ENCODE data around the gene FSTL4. TPM values are rescaled to one million over a fixed set of nuclear protein-coding genes. Genes with fewer than 3 reads are reported as not detected.

Gene FSTL4
- polyA plus RNA-seq, 4 donors, result 0.25 to 1.5 TPM; not detected in 2

DNA sequence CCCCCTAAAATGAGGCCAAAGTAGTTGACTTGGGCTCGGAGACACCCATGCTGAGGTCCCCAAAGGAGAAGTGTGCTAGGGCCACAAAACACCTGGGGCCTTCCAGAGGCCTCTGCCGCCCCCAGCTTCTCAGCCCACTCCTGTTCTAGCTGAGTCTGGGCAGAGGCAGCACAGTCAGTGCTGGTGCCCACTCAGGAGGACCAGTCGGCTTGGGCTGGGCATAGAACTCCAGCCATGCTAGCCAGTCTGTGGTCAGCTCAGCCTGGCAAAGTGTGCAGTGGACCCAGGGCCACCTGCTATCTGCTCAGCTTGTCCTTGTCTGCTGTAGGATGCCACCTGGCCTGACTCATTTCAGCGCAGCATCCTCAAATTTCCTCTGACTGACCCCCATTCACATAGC lies 254.6 kb downstream of the FSTL4 start:
- H3K9me3 ChIP-seq (ENCODE audit: control insufficient read depth in 2 of 2, insufficient read depth in 1 of 2, low read depth in 1 of 2, low read length in 1 of 2), result no peaks in the 10 kb centered on the region
- WGBS, 3 donors, result 83 to 90% (median 84%) methylated on average over 4 of the region's 4 CpGs
- H3K27ac ChIP-seq (ENCODE audit: low read depth in 1 of 3, low read length in 2 of 3), result no peak overlapping the region
- H3K4me3 ChIP-seq (ENCODE audit: low read depth in 1 of 3, low read length in 3 of 3), result no peak overlapping the region
- no peak for FAIRE-seq
- H3K4me1 ChIP-seq (ENCODE audit: control insufficient read depth in 3 of 3, insufficient read depth in 2 of 3, low read depth in 1 of 3, low read length in 2 of 3), result no peaks in the 10 kb centered on the region
- DNase-seq, result no peak
- no peaks in the 10 kb centered on the region for H3K36me3 ChIP-seq (ENCODE audit: control insufficient read depth in 3 of 3, insufficient read depth in 2 of 3, low read depth in 1 of 3, low read length in 3 of 3)
- peaks cover 0 to 6% (median 2%) of the 10 kb centered on the region in 3 donors for H3K27me3 ChIP-seq (ENCODE audit: control insufficient read depth in 3 of 3, insufficient read depth in 3 of 3, low read length in 3 of 3)

- no peak overlapping the region for H3K27ac ChIP-seq (ENCODE audit: low read depth in 1 of 3, low read length in 2 of 3)
- no peaks in the 10 kb centered on the region for H3K9me3 ChIP-seq (ENCODE audit: control insufficient read depth in 2 of 2, insufficient read depth in 1 of 2, low read depth in 1 of 2, low read length in 1 of 2)
- peaks cover 0 to 6% (median 2%) of the 10 kb centered on the region in 3 donors for H3K27me3 ChIP-seq (ENCODE audit: control insufficient read depth in 3 of 3, insufficient read depth in 3 of 3, low read length in 3 of 3)
- DNase-seq (no peak), FAIRE-seq (no peak)
- no peaks in the 10 kb centered on the region for H3K4me1 ChIP-seq (ENCODE audit: control insufficient read depth in 3 of 3, insufficient read depth in 2 of 3, low read depth in 1 of 3, low read length in 2 of 3)
- H3K4me3 ChIP-seq (ENCODE audit: low read depth in 1 of 3, low read length in 3 of 3), result no peak overlapping the region
- 58 to 65% (median 62%) methylated on average over 4 of the region's 4 CpGs for WGBS, 3 donors
- no peaks in the 10 kb centered on the region for H3K36me3 ChIP-seq (ENCODE audit: control insufficient read depth in 3 of 3, insufficient read depth in 2 of 3, low read depth in 1 of 3, low read length in 3 of 3)
Measured at GRCh38 chr5:133356984-133357421, 255.3 kb downstream of the FSTL4 start.

DNA sequence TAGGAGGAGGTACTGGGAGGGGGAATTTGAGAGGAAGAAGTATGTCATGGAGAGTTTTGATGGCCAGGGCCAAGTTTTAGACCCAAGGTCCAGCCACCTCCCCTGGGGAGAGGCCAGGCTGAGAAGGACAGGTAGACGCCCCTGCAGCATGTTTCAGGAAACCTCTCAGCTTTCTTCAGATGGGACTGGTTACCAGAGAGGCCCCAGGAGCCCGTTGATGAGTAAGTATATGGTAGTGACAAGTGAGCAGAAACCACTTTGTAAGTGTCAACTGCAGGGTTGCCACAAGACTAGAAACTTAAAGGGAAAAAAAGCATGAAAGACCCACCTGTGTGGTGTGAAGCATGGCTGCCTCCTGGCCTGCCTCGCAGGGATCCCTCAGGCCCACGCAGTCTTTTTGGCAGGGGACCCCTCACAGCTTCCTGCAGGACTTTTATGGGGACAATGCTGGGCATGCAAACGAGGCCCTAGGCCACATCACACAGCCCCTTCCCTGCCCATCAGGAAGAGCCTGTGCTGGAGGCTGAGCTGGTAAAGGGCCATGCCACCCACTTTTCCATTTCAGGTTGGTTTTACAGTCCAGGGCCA lies 255.9 kb downstream of the FSTL4 start:
- FAIRE-seq (no peak), DNase-seq (no peak)
- 73 to 76% (median 74%) methylated on average over 5 of the region's 5 CpGs for WGBS, 3 donors
- no peak overlapping the region for H3K27ac ChIP-seq (ENCODE audit: low read depth in 1 of 3, low read length in 2 of 3)
- H3K4me3 ChIP-seq (ENCODE audit: low read depth in 1 of 3, low read length in 3 of 3), result no peak overlapping the region
- H3K9me3 ChIP-seq (ENCODE audit: control insufficient read depth in 2 of 2, insufficient read depth in 1 of 2, low read depth in 1 of 2, low read length in 1 of 2), result no peaks in the 10 kb centered on the region
- no peaks in the 10 kb centered on the region for H3K36me3 ChIP-seq (ENCODE audit: control insufficient read depth in 3 of 3, insufficient read depth in 2 of 3, low read depth in 1 of 3, low read length in 3 of 3)
- no peaks in the 10 kb centered on the region for H3K4me1 ChIP-seq (ENCODE audit: control insufficient read depth in 3 of 3, insufficient read depth in 2 of 3, low read depth in 1 of 3, low read length in 2 of 3)
- H3K27me3 ChIP-seq (ENCODE audit: control insufficient read depth in 3 of 3, insufficient read depth in 3 of 3, low read length in 3 of 3), result peaks cover 0 to 6% (median under 1%) of the 10 kb centered on the region in 3 donors

DNA sequence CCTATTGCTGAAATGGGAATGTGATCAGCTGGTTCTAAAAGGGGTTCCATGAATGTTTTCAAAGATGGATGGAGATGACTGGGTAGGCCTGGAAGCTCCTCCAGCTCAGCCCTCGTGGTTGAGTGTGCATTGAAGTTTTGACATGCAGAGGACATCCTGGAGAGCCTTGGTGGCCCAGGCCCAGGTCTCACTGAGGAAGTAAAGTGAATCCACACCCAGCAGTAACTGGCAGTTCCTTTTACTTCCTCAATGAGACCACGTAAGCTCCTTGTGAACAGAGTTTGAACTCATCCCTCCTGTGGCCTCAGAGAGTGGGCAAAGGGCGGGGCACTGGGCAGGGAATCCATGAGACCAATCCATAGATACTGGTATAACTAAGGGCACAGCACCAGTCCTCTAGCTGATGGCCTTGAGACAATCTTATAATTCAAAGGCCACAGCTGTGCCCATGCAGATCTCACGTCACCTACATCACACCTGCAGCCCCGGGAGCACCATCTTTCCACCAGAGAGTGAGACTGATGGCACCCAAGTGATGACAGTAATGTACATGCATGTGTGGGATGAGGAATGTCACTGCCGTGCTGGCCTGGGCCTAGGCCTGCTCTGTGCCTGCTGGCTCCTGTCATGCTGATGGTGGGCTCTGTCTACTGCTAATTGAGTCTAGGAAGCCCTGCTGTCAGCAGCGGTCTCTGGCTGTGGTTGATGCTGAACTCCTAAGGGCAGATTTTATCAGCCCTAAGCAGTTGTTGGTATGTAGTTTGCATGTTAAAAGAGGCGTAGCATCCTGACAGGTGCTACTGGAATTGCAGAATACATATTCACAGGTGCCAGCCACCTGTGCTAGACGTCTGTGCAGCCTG lies 257.8 kb downstream of the FSTL4 start:
- WGBS, 3 donors, result 71 to 79% (median 76%) methylated on average over 9 of the region's 9 CpGs
- Histone ChIP-seq H3K27ac (ENCODE audit: low read depth in 1 of 3, low read length in 2 of 3) (no peak overlapping the region), H3K9me3 (ENCODE audit: control insufficient read depth in 2 of 2, insufficient read depth in 1 of 2, low read depth in 1 of 2, low read length in 1 of 2) (no peaks in the 10 kb centered on the region), H3K36me3 (ENCODE audit: control insufficient read depth in 3 of 3, insufficient read depth in 2 of 3, low read depth in 1 of 3, low read length in 3 of 3) (no peaks in the 10 kb centered on the region), H3K4me3 (ENCODE audit: low read depth in 1 of 3, low read length in 3 of 3) (no peak overlapping the region), H3K27me3 (ENCODE audit: control insufficient read depth in 3 of 3, insufficient read depth in 3 of 3, low read length in 3 of 3) (no peaks in the 10 kb centered on the region), H3K4me1 (ENCODE audit: control insufficient read depth in 3 of 3, insufficient read depth in 2 of 3, low read depth in 1 of 3, low read length in 2 of 3) (no peaks in the 10 kb centered on the region)
- DNase-seq (no peak), FAIRE-seq (no peak)

DNA sequence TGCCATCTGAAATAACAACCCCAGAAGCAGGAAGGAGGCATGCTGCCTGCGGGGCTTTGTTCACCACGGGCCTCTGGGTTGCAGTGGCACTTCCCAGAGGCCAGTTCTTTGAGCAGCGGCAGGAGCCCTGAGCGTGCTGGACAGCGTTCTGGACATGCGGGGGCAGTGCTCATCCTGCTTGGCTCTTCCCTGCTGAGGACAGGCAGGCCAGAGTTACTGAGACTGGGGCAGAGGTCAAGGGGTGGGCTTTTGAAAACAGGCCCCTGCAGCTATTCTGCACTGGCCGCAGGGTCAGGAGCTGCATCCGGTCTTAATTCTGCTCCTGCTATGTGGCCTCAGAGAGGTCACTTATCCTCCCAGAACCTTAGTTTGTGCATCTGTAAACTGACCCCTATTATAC lies 258.6 kb downstream of the FSTL4 start:
- Histone ChIP-seq H3K4me3 (ENCODE audit: low read depth in 1 of 3, low read length in 3 of 3) (no peak overlapping the region), H3K9me3 (ENCODE audit: control insufficient read depth in 2 of 2, insufficient read depth in 1 of 2, low read depth in 1 of 2, low read length in 1 of 2) (no peaks in the 10 kb centered on the region), H3K27me3 (ENCODE audit: control insufficient read depth in 3 of 3, insufficient read depth in 3 of 3, low read length in 3 of 3) (peaks cover 0 to 2% (median 0%) of the 10 kb centered on the region in 3 donors), H3K36me3 (ENCODE audit: control insufficient read depth in 3 of 3, insufficient read depth in 2 of 3, low read depth in 1 of 3, low read length in 3 of 3) (no peaks in the 10 kb centered on the region), H3K4me1 (ENCODE audit: control insufficient read depth in 3 of 3, insufficient read depth in 2 of 3, low read depth in 1 of 3, low read length in 2 of 3) (no peaks in the 10 kb centered on the region), H3K27ac (ENCODE audit: low read depth in 1 of 3, low read length in 2 of 3) (no peak overlapping the region)
- WGBS, 3 donors, result 66 to 84% (median 76%) methylated on average over 8 of the region's 8 CpGs
- no peak for FAIRE-seq
- no peak for DNase-seq

DNA sequence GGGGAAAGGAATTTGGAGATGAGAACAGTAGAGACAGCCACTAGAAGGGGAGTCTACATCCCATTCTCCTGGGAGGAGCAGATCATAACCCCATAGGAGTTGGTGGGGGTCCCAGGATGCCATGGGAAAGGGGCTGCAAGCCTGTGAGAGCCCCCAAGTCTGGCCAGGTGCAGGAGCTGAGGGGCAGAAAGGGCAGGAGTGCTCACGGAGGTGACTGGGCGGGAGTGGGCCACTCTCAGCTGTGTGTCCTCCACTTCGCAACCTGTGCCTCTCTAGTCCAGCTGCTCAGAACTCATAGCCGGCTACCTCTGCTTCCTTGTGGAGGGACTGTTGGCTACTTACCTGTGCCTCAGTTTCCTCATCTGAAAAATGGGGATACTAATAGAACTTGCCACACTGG lies 263.9 kb downstream of the FSTL4 start:
- no peak for FAIRE-seq
- Histone ChIP-seq H3K27me3 (ENCODE audit: control insufficient read depth in 3 of 3, insufficient read depth in 3 of 3, low read length in 3 of 3) (peaks cover 2 to 4% (median 3%) of the 10 kb centered on the region in 3 donors), H3K27ac (ENCODE audit: low read depth in 1 of 3, low read length in 2 of 3) (no peak overlapping the region), H3K4me1 (ENCODE audit: control insufficient read depth in 3 of 3, insufficient read depth in 2 of 3, low read depth in 1 of 3, low read length in 2 of 3) (no peaks in the 10 kb centered on the region), H3K36me3 (ENCODE audit: control insufficient read depth in 3 of 3, insufficient read depth in 2 of 3, low read depth in 1 of 3, low read length in 3 of 3) (no peaks in the 10 kb centered on the region), H3K4me3 (ENCODE audit: low read depth in 1 of 3, low read length in 3 of 3) (no peak overlapping the region), H3K9me3 (ENCODE audit: control insufficient read depth in 2 of 2, insufficient read depth in 1 of 2, low read depth in 1 of 2, low read length in 1 of 2) (no peaks in the 10 kb centered on the region)
- DNase-seq, result no peak
- WGBS, 3 donors, result 92 to 96% (median 94%) methylated on average over 4 of the region's 4 CpGs

DNA sequence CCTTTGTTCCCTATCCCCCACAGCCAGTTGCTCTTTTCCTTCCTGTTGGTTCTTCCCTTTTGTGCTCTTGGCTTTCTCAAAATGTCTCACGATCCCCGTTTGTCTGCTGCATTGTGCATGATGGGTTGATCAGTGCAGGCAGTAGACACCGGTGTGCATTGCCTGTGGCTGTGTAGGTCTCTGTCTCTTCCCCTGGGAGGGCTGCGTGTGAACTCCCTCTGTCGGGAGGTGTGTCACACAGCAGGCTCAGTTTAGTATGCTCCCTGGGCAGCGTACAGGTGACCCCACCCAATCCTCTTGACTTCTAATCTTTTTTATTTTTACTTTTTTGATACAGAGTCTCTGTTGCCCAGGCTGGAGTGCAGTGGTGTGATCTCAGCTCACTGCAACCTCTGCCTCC lies 265.3 kb downstream of the FSTL4 start:
- peak in 1 of 2 donors; percentile 15 for DNase-seq
- no peak for FAIRE-seq
- H3K27ac ChIP-seq (ENCODE audit: low read depth in 1 of 3, low read length in 2 of 3), result no peak overlapping the region
- H3K27me3 ChIP-seq (ENCODE audit: control insufficient read depth in 3 of 3, insufficient read depth in 3 of 3, low read length in 3 of 3), result peaks cover 2 to 4% (median 3%) of the 10 kb centered on the region in 3 donors
- no peaks in the 10 kb centered on the region for H3K9me3 ChIP-seq (ENCODE audit: control insufficient read depth in 2 of 2, insufficient read depth in 1 of 2, low read depth in 1 of 2, low read length in 1 of 2)
- H3K4me1 ChIP-seq (ENCODE audit: control insufficient read depth in 3 of 3, insufficient read depth in 2 of 3, low read depth in 1 of 3, low read length in 2 of 3), result no peaks in the 10 kb centered on the region
- WGBS, 3 donors, result 41 to 49% (median 47%) methylated on average over 6 of the region's 6 CpGs
- H3K4me3 ChIP-seq (ENCODE audit: low read depth in 1 of 3, low read length in 3 of 3), result no peak overlapping the region
- H3K36me3 ChIP-seq (ENCODE audit: control insufficient read depth in 3 of 3, insufficient read depth in 2 of 3, low read depth in 1 of 3, low read length in 3 of 3), result no peaks in the 10 kb centered on the region

- Histone ChIP-seq H3K4me1 (ENCODE audit: control insufficient read depth in 3 of 3, insufficient read depth in 2 of 3, low read depth in 1 of 3, low read length in 2 of 3) (peaks cover 0 to 11% (median 0%) of the 10 kb centered on the region in 3 donors), H3K9me3 (ENCODE audit: control insufficient read depth in 2 of 2, insufficient read depth in 1 of 2, low read depth in 1 of 2, low read length in 1 of 2) (no peaks in the 10 kb centered on the region), H3K27ac (ENCODE audit: low read depth in 1 of 3, low read length in 2 of 3) (no peak overlapping the region), H3K4me3 (ENCODE audit: low read depth in 1 of 3, low read length in 3 of 3) (no peak overlapping the region), H3K36me3 (ENCODE audit: control insufficient read depth in 3 of 3, insufficient read depth in 2 of 3, low read depth in 1 of 3, low read length in 3 of 3) (no peaks in the 10 kb centered on the region), H3K27me3 (ENCODE audit: control insufficient read depth in 3 of 3, insufficient read depth in 3 of 3, low read length in 3 of 3) (peaks cover under 1 to 4% (median 3%) of the 10 kb centered on the region in 3 donors)
- no peak for FAIRE-seq
- WGBS, 3 donors, result 17 to 46% (median 27%) methylated on average over 2 of the region's 2 CpGs
- no peak for DNase-seq
Measured at GRCh38 chr5:133344266-133344665, 268.1 kb downstream of the FSTL4 start.

Data from small intestine (tissue), 7 donors.